Loucy (cell line): ENCODE data around the gene ARFRP1.

Source experiments
- CTCF ChIP-seq: fragments of 200-600 bp; sonication (generic); conservative IDR thresholded peaks from 2 replicates; pipeline ENCODE4 v1.5.1; 2014; ENCODE audit warnings: mild to moderate bottlenecking, antibody characterized with exemption, low read length
- EZH2phosphoT487 ChIP-seq: fragments of 200-600 bp; IDR thresholded peaks from 2 replicates; pipeline ENCODE4 v1.6.1; 2018; ENCODE audit warnings: antibody characterized with exemption, mild to moderate bottlenecking, moderate library complexity, borderline replicate concordance

GRCh38 chr20:63733117-63733516 lies 25.3 kb upstream of the ARFRP1 start:
- TF ChIP-seq CTCF (no peak), EZH2phosphoT487 (no peak)
